B cell (primary cell): ENCODE measurements around the gene RPS28. TPM values are rescaled to one million over a fixed set of nuclear protein-coding genes. Genes with fewer than 3 reads are reported as not detected.

Source experiments
- ATAC-seq: fragments of 200-7000 bp; cut with Tn5 transposase; one replicate; pipeline ENCODE4 v1.10.0; 2021; ENCODE audit warnings: low read depth, mild to moderate bottlenecking, moderate number of reproducible peaks, moderate library complexity
- CTCF ChIA-PET: fragments of 350-600 bp; sonication (Branson Sonifier 250); formaldehyde crosslinking; loops from one replicate; lab custom pipeline; 2021; ENCODE audit warnings: antibody characterized with exemption, inconsistent platforms; lab: Charles Lee
- POLR2A ChIA-PET: fragments of 350-600 bp; sonication (Branson Sonifier 250); formaldehyde crosslinking; loops from one replicate; lab custom pipeline; 2021; ENCODE audit warnings: antibody characterized with exemption; lab: Charles Lee
- DNase-seq: peaks from one replicate; pipeline ENCODE4 v3.0.0; 2013
- H2AFZ ChIP-seq: 2 replicates; pipeline ENCODE4 v1.6.1; 2012; ENCODE audit warnings: mild to moderate bottlenecking, low read depth, low read length; ENCODE audit not compliant: insufficient read depth, poor library complexity, severe bottlenecking
- H3K27ac ChIP-seq, 2 donors: 1 replicate in 1 of 2; 2 replicates in 1 of 2; pipeline ENCODE4 v1.5.1; 2012 to 2013; ENCODE audit warnings: low read length in 2 of 2, mild to moderate bottlenecking in 2 of 2, moderate library complexity in 1 of 2
- H3K27me3 ChIP-seq, 4 experiments: fragments of 200-600 bp in 1 of 4; sonication (generic) in 1 of 4; replicated peaks in 1 of 4; 1 replicate in 2 of 4; 2 replicates in 2 of 4; pipeline versions ENCODE4 v1.6.1 to v1.7.0; 2013 to 2016; ENCODE audit warnings: low read length in 3 of 4, mild to moderate bottlenecking in 2 of 4, mixed read lengths in 1 of 4, moderate library complexity in 1 of 4; ENCODE audit not compliant: insufficient read depth in 4 of 4, control insufficient read depth in 3 of 4; ENCODE audit errors: control extremely low read depth in 1 of 4
- H3K36me3 ChIP-seq, 2 experiments: replicated peaks in 1 of 2; 1 replicate in 1 of 2; 2 replicates in 1 of 2; pipeline versions ENCODE4 v1.6.1 to v1.7.1; 2013; ENCODE audit warnings: low read length in 1 of 2; ENCODE audit not compliant: insufficient read depth in 2 of 2, control insufficient read depth in 1 of 2; ENCODE audit errors: control extremely low read depth in 1 of 2, extremely low read depth in 1 of 2
- H3K4me1 ChIP-seq, 2 donors: fragments of 200-600 bp in 1 of 2; sonication (generic) in 1 of 2; 1 replicate in 1 of 2; 2 replicates in 1 of 2; pipeline versions ENCODE4 v1.5.1 to v1.6.1; 2013 to 2017; ENCODE audit warnings: low read length in 2 of 2; ENCODE audit not compliant: control insufficient read depth in 2 of 2, insufficient read depth in 2 of 2
- H3K4me2 ChIP-seq: replicated peaks from 2 replicates; pipeline ENCODE3; 2012; ENCODE audit warnings: mild to moderate bottlenecking, low read depth, low read length; ENCODE audit not compliant: poor library complexity, severe bottlenecking
- H3K4me3 ChIP-seq, 5 experiments: fragments of 200-600 bp in 1 of 5; sonication (generic) in 1 of 5; 1 replicate in 3 of 5; 2 replicates in 2 of 5; pipeline versions ENCODE4 v1.5.1 to v1.7.0; 2011 to 2016; ENCODE audit warnings: low read length in 4 of 5, mild to moderate bottlenecking in 4 of 5, low read depth in 2 of 5, control low read depth in 1 of 5, moderate library complexity in 1 of 5; ENCODE audit not compliant: insufficient read depth in 1 of 5; ENCODE audit errors: control extremely low read depth in 1 of 5, extremely low read depth in 1 of 5
- H3K79me2 ChIP-seq: fragments of 200-600 bp; sonication (generic); one replicate; pipeline ENCODE4 v1.6.0; 2016; ENCODE audit warnings: low read length; ENCODE audit not compliant: control insufficient read depth, insufficient read depth
- H3K9ac ChIP-seq: fragments of 200-600 bp; sonication (generic); 2 replicates; pipeline ENCODE4 v1.6.1; 2017; ENCODE audit warnings: mild to moderate bottlenecking, low read length, moderate library complexity
- H3K9me3 ChIP-seq, 3 donors: one replicate each; pipeline versions ENCODE4 v1.6.1 to v1.7.1; 2013; ENCODE audit warnings: low read length in 2 of 3; ENCODE audit not compliant: control insufficient read depth in 2 of 3, insufficient read depth in 1 of 3; ENCODE audit errors: control extremely low read depth in 1 of 3
- H4K20me1 ChIP-seq: 2 replicates; pipeline ENCODE4 v1.6.0; 2012; ENCODE audit warnings: mild to moderate bottlenecking, low read length; ENCODE audit not compliant: insufficient read depth, control insufficient read depth, poor library complexity, severe bottlenecking
- H3K27ac Mint-ChIP-seq: one replicate; pipeline ENCODE4 v1.8.0; 2021; ENCODE audit warnings: mixed read lengths
- H3K27me3 Mint-ChIP-seq: one replicate; pipeline ENCODE4 v1.8.0; 2021; ENCODE audit warnings: mixed read lengths
- H3K4me1 Mint-ChIP-seq: one replicate; pipeline ENCODE4 v1.8.0; 2021; ENCODE audit warnings: mixed read lengths
- H3K4me3 Mint-ChIP-seq: one replicate; pipeline ENCODE4 v1.8.0; 2021; ENCODE audit warnings: mixed read lengths
- H3K9me3 Mint-ChIP-seq: one replicate; pipeline ENCODE4 v1.8.0; 2022; ENCODE audit warnings: mixed read lengths; ENCODE audit not compliant: insufficient read depth
- EZH2 ChIP-seq: IDR thresholded peaks from 2 replicates; pipeline ENCODE4 v1.6.1; 2012; ENCODE audit warnings: borderline replicate concordance, low read depth, mild to moderate bottlenecking, moderate library complexity, low read length; ENCODE audit not compliant: insufficient read depth, poor library complexity, severe bottlenecking
- WGBS: methylation state at CpG from one replicate; pipeline ENCODE4 v1.1.5; 2013; ENCODE audit warnings: missing lambda C conversion rate; ENCODE audit not compliant: insufficient coverage; 5-methylcytosine and 5-hydroxymethylcytosine counted together
- intact Hi-C: fragments of 100-400 bp; cut with micrococcal nuclease; formaldehyde crosslinking; loops from one replicate; pipeline ENCODE4 v1.10.0; 2022
- polyA plus RNA-seq: library from polyadenylated mRNA; depleted of rRNA; stranded (reverse); fragments of >200 nt; gene quantifications from 2 replicates; pipeline ENCODE4 v1.2.3, GENCODE V29; 2012
- total RNA-seq, 2 donors: library from RNA; stranded (reverse); fragments of 120-200 nt in 1 of 2; gene quantifications; 1 replicate in 1 of 2; 2 replicates in 1 of 2; pipeline versions ENCODE4 v1.2.3 to v1.2.4, GENCODE V29; 2013 to 2022
- TF ChIP-seq, protein P1 (sequence below): fragments of 200-600 bp; IDR thresholded peaks from one replicate; pipeline ENCODE4 v1.8.0; 2022; ENCODE audit warnings: antibody characterized with exemption, mild to moderate bottlenecking

Gene RPS28
- total and polyA plus RNA-seq, 2 donors (not counting 1 experiment from before 2014, with no cell fraction given) = 1,800 to 2,579 TPM

DNA sequence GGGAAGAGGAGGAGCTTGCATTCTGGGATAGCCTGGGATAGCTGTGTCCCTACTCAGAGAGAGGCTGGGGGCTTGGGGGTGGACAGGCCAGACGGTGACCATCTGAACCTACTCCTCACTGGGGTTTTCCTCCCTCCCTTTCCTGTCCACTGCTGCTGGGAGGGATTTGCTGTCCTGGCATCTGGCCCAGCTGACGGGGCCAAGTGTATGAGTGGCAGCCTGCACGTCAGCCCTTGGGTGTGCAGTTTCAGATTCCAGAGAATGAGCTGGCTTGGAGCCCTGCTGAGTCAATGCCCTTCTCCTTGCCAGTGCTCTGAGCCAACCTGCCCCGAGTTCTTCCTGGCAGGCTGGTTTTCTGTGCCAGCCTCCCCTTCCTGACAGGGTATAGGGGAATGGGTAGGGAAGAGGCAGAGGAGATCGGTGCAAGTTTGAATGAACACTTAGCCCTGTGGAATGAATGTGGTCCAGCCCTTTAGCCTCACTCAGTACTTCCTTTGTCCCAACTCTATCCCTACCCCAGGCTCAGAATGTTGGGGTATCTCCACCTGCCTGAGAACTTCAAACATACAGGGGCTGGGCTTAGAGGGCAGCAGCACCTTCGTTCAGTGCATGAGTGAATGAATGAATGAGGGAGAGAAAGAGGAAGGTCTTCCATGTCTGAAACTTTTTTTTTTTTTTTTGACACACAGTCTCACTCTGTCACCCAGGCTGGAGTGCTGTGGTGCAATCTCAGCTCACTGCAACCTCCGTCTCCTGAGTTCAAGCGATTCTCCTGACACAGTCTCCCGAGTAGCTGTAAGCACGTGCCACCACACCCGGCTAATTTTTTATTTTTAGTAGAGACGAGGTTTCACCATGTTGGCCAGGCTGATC lies 40.9 kb downstream of the RPS28 start:
- H3K27ac Mint-ChIP-seq = no peak overlapping the region
- no peak overlapping the region for H3K4me3 ChIP-seq
- H3K27me3 ChIP-seq = peaks cover 0 to 42% (median 9%) of the 10 kb centered on the region in 4 experiments
- POLR2A ChIA-PET = no interaction called here
- intact Hi-C loops = no loop called here
- 45% methylated on average over 6 of the region's 12 CpGs for WGBS
- no peak overlapping the region for H3K4me3 Mint-ChIP-seq
- DNase-seq = no peak
- no peak overlapping the region for H2AFZ ChIP-seq
- no peak overlapping the region for H3K9ac ChIP-seq
- H3K27ac ChIP-seq = no peak overlapping the region
- no peaks in the 10 kb centered on the region for H3K36me3 ChIP-seq
- no peaks in the 10 kb centered on the region for H3K9me3 Mint-ChIP-seq
- H3K4me1 Mint-ChIP-seq = peaks cover 10% of the 10 kb centered on the region
- TF ChIP-seq, protein P1, sequence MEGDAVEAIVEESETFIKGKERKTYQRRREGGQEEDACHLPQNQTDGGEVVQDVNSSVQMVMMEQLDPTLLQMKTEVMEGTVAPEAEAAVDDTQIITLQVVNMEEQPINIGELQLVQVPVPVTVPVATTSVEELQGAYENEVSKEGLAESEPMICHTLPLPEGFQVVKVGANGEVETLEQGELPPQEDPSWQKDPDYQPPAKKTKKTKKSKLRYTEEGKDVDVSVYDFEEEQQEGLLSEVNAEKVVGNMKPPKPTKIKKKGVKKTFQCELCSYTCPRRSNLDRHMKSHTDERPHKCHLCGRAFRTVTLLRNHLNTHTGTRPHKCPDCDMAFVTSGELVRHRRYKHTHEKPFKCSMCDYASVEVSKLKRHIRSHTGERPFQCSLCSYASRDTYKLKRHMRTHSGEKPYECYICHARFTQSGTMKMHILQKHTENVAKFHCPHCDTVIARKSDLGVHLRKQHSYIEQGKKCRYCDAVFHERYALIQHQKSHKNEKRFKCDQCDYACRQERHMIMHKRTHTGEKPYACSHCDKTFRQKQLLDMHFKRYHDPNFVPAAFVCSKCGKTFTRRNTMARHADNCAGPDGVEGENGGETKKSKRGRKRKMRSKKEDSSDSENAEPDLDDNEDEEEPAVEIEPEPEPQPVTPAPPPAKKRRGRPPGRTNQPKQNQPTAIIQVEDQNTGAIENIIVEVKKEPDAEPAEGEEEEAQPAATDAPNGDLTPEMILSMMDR = no peak
- no peak for TF ChIP-seq EZH2
- no peak for ATAC-seq
- H4K20me1 ChIP-seq = no peaks in the 10 kb centered on the region
- H3K9me3 ChIP-seq = peaks cover 0 to 3% (median 0%) of the 10 kb centered on the region in 3 donors
- no peaks in the 10 kb centered on the region for H3K79me2 ChIP-seq
- H3K27me3 Mint-ChIP-seq = peaks cover 36% of the 10 kb centered on the region
- CTCF ChIA-PET = interaction anchor here (1.0 kb wide), 1 partner anchor 217 kb away, joined by 3 read pairs; no protein-coding TSS in a partner anchor
- H3K4me2 ChIP-seq = no peak overlapping the region
- H3K4me1 ChIP-seq = peaks cover 15 to 16% of the 10 kb centered on the region in 2 donors
